GM21737 (cell line): Measurements from ENCODE around the gene OCA2.

Experiments
- ATAC-seq: cut with Tn5 transposase; IDR thresholded peaks from one replicate; pipeline ENCODE4 v1.9.1; 2021; ENCODE audit warnings: mild to moderate bottlenecking, moderate library complexity; ENCODE audit not compliant: unreplicated experiment

OCA2 gene

DNA sequence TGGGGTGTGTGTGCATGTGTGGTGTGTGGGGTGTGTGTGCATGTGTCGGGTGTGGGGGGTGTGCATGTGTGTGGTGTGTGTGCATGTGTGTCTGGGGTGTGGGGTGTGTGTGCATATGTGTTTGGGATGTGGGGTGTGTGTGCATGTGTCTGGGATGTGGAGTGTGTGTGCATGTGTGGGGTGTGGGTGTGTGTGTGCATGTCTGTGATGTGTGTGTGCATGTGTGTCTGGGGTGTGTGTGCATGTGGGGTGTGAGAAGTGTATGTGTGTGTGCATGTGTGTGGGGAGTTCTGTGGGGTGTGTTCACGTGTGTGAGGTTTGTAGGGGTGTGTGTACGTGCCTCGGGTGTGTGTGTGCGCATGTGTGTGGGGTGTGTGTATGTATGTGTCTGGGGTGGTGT is 6.7 kb upstream of the OCA2 start:
- no peak for ATAC-seq

GRCh38 chr15:28105224-28105791 is 6.2 kb upstream of the OCA2 start:
- ATAC-seq: no peak

- no peak for ATAC-seq
Observed at GRCh38 chr15:28104326-28104725, 5.2 kb upstream of the OCA2 start.

DNA sequence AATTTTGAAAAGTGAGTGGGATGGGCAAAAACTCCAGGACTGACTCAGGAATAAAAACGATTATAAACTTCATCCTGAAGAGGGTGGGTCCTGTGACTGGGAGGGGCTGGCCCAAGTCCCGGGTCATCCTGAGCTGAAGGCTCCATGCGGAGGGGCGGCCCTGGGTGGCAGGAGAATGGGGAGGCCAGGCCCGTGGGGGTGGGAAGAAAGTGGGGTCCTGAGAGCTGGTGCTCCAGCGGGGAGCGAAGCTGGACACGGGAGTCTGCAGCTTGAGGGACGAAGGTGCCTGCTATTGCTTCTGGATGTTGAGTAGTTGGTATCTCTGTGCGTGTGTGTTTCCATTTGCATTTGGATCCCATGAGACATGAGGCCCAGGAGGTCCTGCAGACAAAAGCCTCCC is 4.7 kb upstream of the OCA2 start:
- ATAC-seq: no peak

- ATAC-seq: no peak
Observed at GRCh38 chr15:28101983-28102441, 2.9 kb upstream of the OCA2 start.

GRCh38 chr15:28101201-28101600 is 2.1 kb upstream of the OCA2 start:
- no peak for ATAC-seq

DNA sequence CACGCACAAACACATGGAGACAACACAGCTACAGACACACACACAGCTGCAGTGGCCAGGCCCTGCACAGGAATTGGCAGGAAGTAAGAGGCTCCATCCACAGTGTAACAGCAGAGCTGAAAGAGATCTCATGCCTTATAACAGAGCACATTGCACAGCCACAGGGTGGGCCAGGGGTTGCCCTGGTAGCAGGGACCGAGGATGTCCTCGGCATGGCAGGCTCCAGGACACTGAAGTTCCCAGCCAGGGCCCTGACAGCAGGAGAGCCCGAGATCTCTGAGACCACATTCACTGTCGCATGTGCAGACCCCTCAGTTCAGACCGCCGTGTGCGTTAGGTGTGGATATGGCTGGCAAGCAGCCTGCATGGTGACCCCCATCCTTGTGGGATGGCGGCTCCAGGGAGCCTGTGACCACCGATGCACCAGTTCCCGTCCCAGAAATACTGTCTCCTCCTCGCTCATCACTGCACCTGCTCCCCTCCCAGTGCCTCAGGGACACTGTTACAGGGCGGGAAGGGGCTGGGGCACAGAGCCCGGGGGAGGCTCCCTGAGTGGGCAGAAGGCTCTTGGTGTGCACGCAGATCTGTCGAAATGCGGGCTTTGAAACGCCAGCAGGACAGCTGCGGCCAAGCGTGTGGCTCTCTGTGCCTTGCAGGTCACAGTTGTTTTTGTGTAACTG is 1.5 kb upstream of the OCA2 start:
- no peak for ATAC-seq

GRCh38 chr15:28099555-28100140 is 533 bp upstream of the OCA2 start:
- no peak for ATAC-seq

GRCh38 chr15:28098360-28098765 is 752 bp downstream of the OCA2 start:
- ATAC-seq: no peak

DNA sequence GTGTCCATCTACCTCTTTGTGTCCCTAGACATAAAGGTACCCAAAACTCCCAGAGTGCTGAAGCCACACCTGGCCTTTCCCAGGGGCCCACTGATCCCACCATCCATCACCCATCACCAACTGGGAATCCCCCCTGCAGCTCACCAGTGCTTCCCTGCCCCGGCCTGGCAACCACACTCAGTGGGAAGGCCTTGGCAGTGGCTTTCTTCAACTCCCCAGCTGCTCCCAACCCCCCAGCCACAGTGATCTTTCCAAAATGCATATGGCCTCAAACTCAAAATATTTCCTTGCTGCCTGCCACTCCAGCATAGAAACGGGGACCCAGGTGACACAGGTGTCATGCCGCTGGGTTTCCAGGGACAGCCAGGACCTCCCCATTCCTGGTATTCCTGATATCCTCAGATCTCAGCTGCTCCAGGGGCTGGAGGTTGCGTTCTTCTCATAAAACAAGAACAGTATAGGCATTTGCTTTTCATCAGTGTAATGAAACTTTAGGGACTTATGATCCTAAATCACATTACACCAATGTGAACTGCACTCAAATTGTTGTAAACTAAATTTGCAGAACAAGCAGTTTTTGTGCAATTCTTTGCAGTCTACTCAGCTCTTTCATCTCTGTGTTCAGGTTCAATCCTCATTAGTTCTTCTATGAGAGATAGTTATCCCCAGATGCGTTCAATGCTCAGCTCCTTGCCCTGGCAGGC is 1.3 kb downstream of the OCA2 start:
- ATAC-seq: no peak

DNA sequence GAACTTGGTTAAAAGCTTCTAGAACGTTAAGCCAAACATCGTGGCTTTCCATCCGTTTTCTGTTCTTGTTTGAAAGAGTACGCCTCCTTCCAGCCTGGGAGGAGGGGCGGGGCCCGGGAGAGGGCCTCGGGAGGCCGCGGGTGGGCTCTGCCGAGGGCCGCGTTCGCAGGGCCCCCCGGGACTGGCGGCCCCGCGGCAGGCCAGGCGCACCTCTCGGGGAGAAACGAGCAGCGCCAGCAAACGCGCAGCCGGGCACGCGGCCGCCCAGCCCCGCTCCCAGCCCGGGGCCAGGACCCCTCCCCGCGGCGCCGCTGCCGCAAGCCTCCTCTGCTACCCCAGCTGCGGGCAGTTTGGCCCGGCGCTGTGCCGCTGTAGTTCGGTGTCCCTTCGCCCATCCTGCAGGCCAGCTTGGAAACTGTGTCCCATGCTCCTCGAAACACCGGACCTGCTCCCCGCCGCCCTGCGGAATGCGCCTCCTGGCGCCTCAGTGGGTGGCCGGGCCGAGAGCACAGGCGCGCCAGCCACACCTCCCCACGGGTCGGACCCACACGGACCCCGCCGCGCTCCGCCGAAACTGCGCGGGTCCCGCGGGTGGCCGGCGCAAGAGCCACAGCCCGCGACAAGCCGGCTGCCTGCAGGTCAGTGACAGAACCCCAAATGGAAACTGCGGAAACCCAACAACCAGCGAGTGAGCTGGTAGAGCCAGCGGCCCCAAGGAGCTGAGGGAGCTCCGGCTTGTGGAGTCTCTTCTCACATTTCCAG is 2.3 kb downstream of the OCA2 start:
- ATAC-seq: no peak

GRCh38 chr15:28096411-28096669 is 2.8 kb downstream of the OCA2 start:
- ATAC-seq: no peak

DNA sequence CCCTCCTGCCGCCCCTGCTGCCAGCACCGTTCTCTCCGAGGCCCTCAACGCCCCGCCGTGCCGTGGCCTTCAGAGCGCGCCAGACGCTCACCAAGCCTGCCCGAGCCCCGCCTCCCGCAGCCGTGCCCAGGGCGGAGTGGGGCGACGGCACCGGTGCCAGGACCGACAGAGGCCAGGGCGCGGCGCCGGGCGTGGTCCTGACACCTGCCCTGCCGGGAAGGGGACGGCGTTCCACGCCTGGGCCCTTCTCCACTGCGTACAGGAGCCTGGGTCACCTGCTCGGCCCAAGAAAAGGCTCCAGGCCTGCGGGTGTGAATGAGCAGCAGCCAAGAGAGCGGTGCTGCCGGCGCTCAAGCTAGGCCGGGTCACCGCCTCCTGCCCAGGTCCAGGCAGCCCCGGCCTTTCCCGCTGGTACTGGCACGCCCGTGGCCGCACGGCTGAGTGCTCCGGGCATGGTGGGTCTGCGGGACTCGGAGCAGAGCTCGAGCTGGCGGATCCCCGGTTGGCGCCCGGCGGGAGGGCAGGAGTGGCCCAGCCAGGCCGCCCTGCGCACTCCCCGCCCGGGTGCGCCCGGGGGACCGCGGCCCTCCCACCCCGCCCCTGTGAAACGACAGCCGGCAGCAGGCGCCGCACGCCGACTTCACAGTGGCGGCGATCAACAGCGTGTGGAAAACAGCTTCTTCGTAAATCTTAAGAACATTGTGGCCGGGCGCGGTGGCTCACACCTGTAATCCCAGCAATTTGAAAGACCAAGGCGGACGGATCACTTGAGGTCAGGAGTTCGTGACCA is 4.2 kb downstream of the OCA2 start:
- no peak for ATAC-seq

GRCh38 chr15:28093752-28094535 is 5.2 kb downstream of the OCA2 start:
- ATAC-seq: no peak

DNA sequence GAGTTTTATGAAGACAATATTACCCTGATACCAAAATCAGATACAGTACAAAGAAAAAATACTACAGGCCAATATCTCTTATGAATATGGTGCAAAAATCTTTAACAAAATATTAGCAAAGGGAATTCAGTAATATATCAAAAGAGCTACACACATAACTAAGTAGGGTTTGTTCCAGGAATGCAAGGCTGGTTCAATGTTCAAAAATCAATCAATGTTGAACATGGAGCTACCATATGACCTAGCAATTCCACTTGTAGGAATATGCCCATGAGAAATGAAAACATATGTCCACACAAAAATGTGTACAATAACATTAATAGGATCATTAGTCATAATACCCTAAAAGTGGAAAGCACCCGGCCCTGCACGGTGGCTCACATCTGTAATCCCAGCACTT is 7.8 kb downstream of the OCA2 start:
- ATAC-seq: no peak

- peak; percentile 91 for ATAC-seq
Observed at GRCh38 chr15:28086175-28086703, 12.9 kb downstream of the OCA2 start.

- ATAC-seq: no peak
Observed at GRCh38 chr15:28085489-28086174, 13.5 kb downstream of the OCA2 start.

DNA sequence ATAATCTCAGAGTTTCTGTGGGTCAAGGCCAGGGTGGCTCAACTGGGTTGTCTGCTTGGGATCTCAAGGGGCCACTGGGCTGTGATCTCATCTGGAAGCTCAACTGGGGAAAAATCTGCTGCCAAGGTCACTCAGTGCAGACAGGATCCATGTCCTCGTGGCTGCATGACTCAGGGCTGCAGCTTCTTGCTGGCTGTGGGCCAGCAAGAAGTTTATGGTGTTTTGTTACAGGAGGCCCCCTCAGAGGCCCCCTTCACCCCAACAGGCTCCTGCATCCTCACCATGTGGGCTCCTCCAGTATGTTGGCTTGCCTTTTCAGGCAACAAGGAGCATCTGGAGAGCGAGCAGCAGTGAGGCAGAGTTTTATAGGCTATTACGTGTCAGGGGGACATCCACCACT is 14.6 kb downstream of the OCA2 start:
- no peak for ATAC-seq
